ENCODE data around the gene PIN1. TPM values are rescaled to one million over a fixed set of nuclear protein-coding genes. Genes with fewer than 3 reads are reported as not detected.

The PIN1 gene
- total and polyA plus RNA-seq, 2 of the 13 experiments (the other 11 are each of a cell fraction or from before 2014, with no cell fraction given) = 31.9 to 72.0 TPM

DNA sequence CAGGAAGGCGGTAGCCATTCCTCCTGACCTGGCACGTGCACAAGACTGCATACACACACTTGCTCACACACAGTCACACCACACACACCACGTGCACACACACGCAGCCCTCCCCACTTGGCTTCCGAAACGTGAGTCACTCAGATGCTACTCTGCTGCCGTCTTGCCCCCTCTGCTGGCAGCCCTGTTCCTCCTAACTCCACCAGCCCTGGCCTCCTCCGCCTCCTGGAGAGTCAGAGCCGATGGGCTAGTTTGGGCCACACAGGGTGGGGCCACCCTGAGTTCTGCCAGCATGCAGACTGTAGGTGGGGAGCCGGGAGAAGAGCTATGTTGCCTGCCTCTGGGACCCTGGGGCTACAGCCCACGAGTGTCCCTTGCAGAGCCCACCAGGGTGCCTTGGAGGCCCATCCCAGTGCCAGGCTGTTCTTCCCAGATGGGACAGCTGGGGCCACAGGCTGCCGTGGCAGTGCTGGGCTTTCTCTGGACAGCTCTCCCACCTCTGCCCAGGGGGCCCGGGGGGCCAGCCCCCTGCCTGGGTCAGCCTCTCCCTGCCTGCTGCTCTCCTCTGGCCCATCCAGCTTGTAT, 12.1 kb downstream of the PIN1 start (continued):
- TF ChIP-seq, protein P1, sequence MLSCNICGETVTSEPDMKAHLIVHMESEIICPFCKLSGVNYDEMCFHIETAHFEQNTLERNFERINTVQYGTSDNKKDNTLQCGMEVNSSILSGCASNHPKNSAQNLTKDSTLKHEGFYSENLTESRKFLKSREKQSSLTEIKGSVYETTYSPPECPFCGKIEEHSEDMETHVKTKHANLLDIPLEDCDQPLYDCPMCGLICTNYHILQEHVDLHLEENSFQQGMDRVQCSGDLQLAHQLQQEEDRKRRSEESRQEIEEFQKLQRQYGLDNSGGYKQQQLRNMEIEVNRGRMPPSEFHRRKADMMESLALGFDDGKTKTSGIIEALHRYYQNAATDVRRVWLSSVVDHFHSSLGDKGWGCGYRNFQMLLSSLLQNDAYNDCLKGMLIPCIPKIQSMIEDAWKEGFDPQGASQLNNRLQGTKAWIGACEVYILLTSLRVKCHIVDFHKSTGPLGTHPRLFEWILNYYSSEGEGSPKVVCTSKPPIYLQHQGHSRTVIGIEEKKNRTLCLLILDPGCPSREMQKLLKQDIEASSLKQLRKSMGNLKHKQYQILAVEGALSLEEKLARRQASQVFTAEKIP (CRISPR knock-in tag; IDR thresholded peaks at IDR 0.05; ENCODE audit: borderline replicate concordance) = no peak
- TF ChIP-seq, protein P2, sequence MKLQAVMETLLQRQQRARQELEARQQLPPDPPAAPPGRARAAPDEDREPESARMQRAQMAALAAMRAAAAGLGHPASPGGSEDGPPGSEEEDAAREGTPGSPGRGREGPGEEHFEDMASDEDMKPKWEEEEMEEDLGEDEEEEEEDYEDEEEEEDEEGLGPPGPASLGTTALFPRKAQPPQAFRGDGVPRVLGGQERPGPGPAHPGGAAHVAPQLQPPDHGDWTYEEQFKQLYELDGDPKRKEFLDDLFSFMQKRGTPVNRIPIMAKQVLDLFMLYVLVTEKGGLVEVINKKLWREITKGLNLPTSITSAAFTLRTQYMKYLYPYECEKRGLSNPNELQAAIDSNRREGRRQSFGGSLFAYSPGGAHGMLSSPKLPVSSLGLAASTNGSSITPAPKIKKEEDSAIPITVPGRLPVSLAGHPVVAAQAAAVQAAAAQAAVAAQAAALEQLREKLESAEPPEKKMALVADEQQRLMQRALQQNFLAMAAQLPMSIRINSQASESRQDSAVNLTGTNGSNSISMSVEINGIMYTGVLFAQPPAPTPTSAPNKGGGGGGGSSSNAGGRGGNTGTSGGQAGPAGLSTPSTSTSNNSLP (IDR thresholded peaks at IDR 0.05; ENCODE audit: low read depth, low read length) = no peak
- TF ChIP-seq ZNF781 (CRISPR knock-in tag; IDR thresholded peaks at IDR 0.05; ENCODE audit: borderline replicate concordance, not compliant biosample characterization) (no peak), STAG1 (CRISPR knock-in tag; IDR thresholded peaks at IDR 0.05) (peak; percentile 19; the same call in 1 of the 2 replicates), TBX2 (CRISPR knock-in tag; IDR thresholded peaks at IDR 0.05; ENCODE audit: borderline replicate concordance) (no peak), TOPORS (CRISPR knock-in tag; IDR thresholded peaks at IDR 0.05) (no peak), ZFP36 (IDR thresholded peaks at IDR 0.05; ENCODE audit: borderline replicate concordance, low read depth, low read length, partially characterized antibody) (no peak), POLR2AphosphoS5 (IDR thresholded peaks at IDR 0.05; ENCODE audit: low read depth, low read length) (no peak), YEATS4 (CRISPR knock-in tag; IDR thresholded peaks at IDR 0.05; ENCODE audit: borderline replicate concordance) (no peak), LCORL (IDR thresholded peaks at IDR 0.05) (no peak), LCORL (CRISPR knock-in tag; IDR thresholded peaks at IDR 0.05) (no peak), GPN1 (CRISPR knock-in tag; IDR thresholded peaks at IDR 0.05; ENCODE audit: borderline replicate concordance) (no peak), EEA1 (CRISPR knock-in tag; IDR thresholded peaks at IDR 0.05; ENCODE audit: borderline replicate concordance) (no peak), ZNF816 (CRISPR knock-in tag; IDR thresholded peaks at IDR 0.05; ENCODE audit: borderline replicate concordance) (no peak)
- TF ChIP-seq, protein P3, sequence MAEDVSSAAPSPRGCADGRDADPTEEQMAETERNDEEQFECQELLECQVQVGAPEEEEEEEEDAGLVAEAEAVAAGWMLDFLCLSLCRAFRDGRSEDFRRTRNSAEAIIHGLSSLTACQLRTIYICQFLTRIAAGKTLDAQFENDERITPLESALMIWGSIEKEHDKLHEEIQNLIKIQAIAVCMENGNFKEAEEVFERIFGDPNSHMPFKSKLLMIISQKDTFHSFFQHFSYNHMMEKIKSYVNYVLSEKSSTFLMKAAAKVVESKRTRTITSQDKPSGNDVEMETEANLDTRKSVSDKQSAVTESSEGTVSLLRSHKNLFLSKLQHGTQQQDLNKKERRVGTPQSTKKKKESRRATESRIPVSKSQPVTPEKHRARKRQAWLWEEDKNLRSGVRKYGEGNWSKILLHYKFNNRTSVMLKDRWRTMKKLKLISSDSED (CRISPR knock-in tag; IDR thresholded peaks at IDR 0.05) = no peak
- TF ChIP-seq, protein P4, sequence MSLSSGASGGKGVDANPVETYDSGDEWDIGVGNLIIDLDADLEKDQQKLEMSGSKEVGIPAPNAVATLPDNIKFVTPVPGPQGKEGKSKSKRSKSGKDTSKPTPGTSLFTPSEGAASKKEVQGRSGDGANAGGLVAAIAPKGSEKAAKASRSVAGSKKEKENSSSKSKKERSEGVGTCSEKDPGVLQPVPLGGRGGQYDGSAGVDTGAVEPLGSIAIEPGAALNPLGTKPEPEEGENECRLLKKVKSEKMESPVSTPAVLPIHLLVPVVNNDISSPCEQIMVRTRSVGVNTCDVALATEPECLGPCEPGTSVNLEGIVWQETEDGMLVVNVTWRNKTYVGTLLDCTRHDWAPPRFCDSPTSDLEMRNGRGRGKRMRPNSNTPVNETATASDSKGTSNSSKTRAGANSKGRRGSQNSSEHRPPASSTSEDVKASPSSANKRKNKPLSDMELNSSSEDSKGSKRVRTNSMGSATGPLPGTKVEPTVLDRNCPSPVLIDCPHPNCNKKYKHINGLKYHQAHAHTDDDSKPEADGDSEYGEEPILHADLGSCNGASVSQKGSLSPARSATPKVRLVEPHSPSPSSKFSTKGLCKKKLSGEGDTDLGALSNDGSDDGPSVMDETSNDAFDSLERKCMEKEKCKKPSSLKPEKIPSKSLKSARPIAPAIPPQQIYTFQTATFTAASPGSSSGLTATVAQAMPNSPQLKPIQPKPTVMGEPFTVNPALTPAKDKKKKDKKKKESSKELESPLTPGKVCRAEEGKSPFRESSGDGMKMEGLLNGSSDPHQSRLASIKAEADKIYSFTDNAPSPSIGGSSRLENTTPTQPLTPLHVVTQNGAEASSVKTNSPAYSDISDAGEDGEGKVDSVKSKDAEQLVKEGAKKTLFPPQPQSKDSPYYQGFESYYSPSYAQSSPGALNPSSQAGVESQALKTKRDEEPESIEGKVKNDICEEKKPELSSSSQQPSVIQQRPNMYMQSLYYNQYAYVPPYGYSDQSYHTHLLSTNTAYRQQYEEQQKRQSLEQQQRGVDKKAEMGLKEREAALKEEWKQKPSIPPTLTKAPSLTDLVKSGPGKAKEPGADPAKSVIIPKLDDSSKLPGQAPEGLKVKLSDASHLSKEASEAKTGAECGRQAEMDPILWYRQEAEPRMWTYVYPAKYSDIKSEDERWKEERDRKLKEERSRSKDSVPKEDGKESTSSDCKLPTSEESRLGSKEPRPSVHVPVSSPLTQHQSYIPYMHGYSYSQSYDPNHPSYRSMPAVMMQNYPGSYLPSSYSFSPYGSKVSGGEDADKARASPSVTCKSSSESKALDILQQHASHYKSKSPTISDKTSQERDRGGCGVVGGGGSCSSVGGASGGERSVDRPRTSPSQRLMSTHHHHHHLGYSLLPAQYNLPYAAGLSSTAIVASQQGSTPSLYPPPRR (CRISPR knock-in tag; IDR thresholded peaks at IDR 0.05; ENCODE audit: borderline replicate concordance) = no peak
- TF ChIP-seq, protein P5, sequence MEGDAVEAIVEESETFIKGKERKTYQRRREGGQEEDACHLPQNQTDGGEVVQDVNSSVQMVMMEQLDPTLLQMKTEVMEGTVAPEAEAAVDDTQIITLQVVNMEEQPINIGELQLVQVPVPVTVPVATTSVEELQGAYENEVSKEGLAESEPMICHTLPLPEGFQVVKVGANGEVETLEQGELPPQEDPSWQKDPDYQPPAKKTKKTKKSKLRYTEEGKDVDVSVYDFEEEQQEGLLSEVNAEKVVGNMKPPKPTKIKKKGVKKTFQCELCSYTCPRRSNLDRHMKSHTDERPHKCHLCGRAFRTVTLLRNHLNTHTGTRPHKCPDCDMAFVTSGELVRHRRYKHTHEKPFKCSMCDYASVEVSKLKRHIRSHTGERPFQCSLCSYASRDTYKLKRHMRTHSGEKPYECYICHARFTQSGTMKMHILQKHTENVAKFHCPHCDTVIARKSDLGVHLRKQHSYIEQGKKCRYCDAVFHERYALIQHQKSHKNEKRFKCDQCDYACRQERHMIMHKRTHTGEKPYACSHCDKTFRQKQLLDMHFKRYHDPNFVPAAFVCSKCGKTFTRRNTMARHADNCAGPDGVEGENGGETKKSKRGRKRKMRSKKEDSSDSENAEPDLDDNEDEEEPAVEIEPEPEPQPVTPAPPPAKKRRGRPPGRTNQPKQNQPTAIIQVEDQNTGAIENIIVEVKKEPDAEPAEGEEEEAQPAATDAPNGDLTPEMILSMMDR (CRISPR knock-in tag; IDR thresholded peaks at IDR 0.05) = peak; percentile 58
